Aorta (tissue), 5 donors: ENCODE results near the gene DOCK11. TPM values are rescaled to one million over a fixed set of nuclear protein-coding genes. Genes with fewer than 3 reads are reported as not detected.
"Not testable (repeated sequence)": the region's sequence is repeated elsewhere in the genome, so short reads cannot be mapped to it uniquely, and the experiment has no call there.

Source experiments
- ATAC-seq: fragments of 200-7000 bp; cut with Tn5 transposase; one replicate; pipeline ENCODE4 v1.9.1; 2022; ENCODE audit warnings: moderate library complexity; ENCODE audit not compliant: low FRiP score
- DNase-seq, 2 donors: peaks; one replicate each; pipeline ENCODE4 v3.0.0-alpha.2; 2020
- H3K27ac ChIP-seq, 2 donors: one replicate each; pipeline ENCODE4 v1.5.1; 2013; ENCODE audit warnings: low read length in 2 of 2, mild to moderate bottlenecking in 2 of 2, moderate library complexity in 2 of 2, control low read depth in 1 of 2, inconsistent platforms in 1 of 2, low read depth in 1 of 2
- H3K27me3 ChIP-seq, 2 donors: one replicate each; pipeline ENCODE4 v1.6.1; 2013; ENCODE audit warnings: control low read depth in 1 of 2, low read length in 1 of 2, mild to moderate bottlenecking in 1 of 2, moderate library complexity in 1 of 2; ENCODE audit not compliant: insufficient read depth in 2 of 2, control insufficient read depth in 1 of 2
- H3K36me3 ChIP-seq, 2 donors: one replicate each; pipeline ENCODE4 v1.6.1; 2013; ENCODE audit warnings: control low read depth in 1 of 2, low read length in 1 of 2, mild to moderate bottlenecking in 1 of 2; ENCODE audit not compliant: insufficient read depth in 2 of 2, control insufficient read depth in 1 of 2
- H3K4me1 ChIP-seq, 2 donors: one replicate each; pipeline ENCODE4 v1.6.1; 2013; ENCODE audit warnings: low read length in 2 of 2, control low read depth in 1 of 2, mild to moderate bottlenecking in 1 of 2, moderate library complexity in 1 of 2; ENCODE audit not compliant: insufficient read depth in 2 of 2, control insufficient read depth in 1 of 2
- H3K4me3 ChIP-seq, 2 donors: one replicate each; pipeline ENCODE4 v1.5.1; 2013; ENCODE audit warnings: low read length in 2 of 2, control low read depth in 1 of 2, mild to moderate bottlenecking in 1 of 2
- H3K9me3 ChIP-seq: one replicate; pipeline ENCODE4 v1.6.1; 2013; ENCODE audit warnings: mild to moderate bottlenecking, low read length; ENCODE audit not compliant: control insufficient read depth
- WGBS, 2 donors: extraction: QIAGEN DNeasy Blood & Tissue Kit; methylation state at CpG; one replicate each; pipeline ENCODE4 v1.1.7; 2013; 5-methylcytosine and 5-hydroxymethylcytosine counted together
- intact Hi-C, 2 donors: fragments of 100-400 bp; cut with DNase I; formaldehyde crosslinking; loops; one replicate each; pipeline versions ENCODE4 v1.14.2 to v1.15.0; 2022
- polyA plus RNA-seq, 2 donors: library from polyadenylated mRNA; stranded (reverse); fragments of 200-250 nt; gene quantifications; one replicate each; pipeline ENCODE4 v1.2.3, GENCODE V29; 2013
- total RNA-seq, 2 donors: library from RNA; stranded (reverse); fragmentation: NEBNext Ultra II Directional; extraction: Animal tissue kit (Norgen Biotek cat#: 25700); gene quantifications; one replicate each; pipeline ENCODE4 v1.2.1, GENCODE V29; 2021
- donor health status: healthy with polysubstance abuse.
- donor health status: Bipolar disorder and iron deficiency.
- donor health status: DM: no; HTN: no; CAD: no.
- donor health status: DM: no; HTN: no; CAD: no.
- donor health status: DM: yes; HTN: yes; CAD: no.

Gene DOCK11
- total and polyA plus RNA-seq, 4 donors, result 15.7 to 59.8 (median 39.3) TPM

GRCh38 chrX:118582926-118583325 is 87.3 kb downstream of the DOCK11 start:
- intact Hi-C loops, H3K36me3 ChIP-seq, H3K9me3 ChIP-seq, ATAC-seq, H3K4me3 ChIP-seq, H3K27me3 ChIP-seq, DNase-seq, H3K4me1 ChIP-seq, H3K27ac ChIP-seq: not testable (repeated sequence)
- 94 to 98% methylated on average over 3 of the region's 3 CpGs for WGBS, 2 donors

- no peaks in the 10 kb centered on the region for H3K4me1 ChIP-seq
- WGBS, 2 donors, result 88 to 98% methylated on average over 4 of the region's 4 CpGs
- ATAC-seq (no peak), DNase-seq (no peak)
- no peak overlapping the region for H3K4me3 ChIP-seq
- H3K9me3 ChIP-seq, result no peaks in the 10 kb centered on the region
- peaks cover 0 to 2% of the 10 kb centered on the region in 2 donors for H3K36me3 ChIP-seq
- intact Hi-C loops, result no loop called here
- H3K27me3 ChIP-seq, result no peaks in the 10 kb centered on the region
- H3K27ac ChIP-seq, result no peak overlapping the region
These were observed 88.2 kb downstream of the DOCK11 start for GRCh38 chrX:118583781-118584180.

GRCh38 chrX:118585296-118585695 is 89.7 kb downstream of the DOCK11 start:
- no peak for ATAC-seq
- Histone ChIP-seq H3K4me1 (no peaks in the 10 kb centered on the region), H3K27me3 (no peaks in the 10 kb centered on the region), H3K36me3 (peaks cover 0 to 2% of the 10 kb centered on the region in 2 donors), H3K27ac (no peak overlapping the region), H3K9me3 (no peaks in the 10 kb centered on the region), H3K4me3 (no peak overlapping the region)
- DNase-seq, result no peak
- intact Hi-C loops, result no loop called here
- 69 to 80% methylated on average over 3 of the region's 3 CpGs for WGBS, 2 donors

- H3K36me3 ChIP-seq, H3K9me3 ChIP-seq, H3K4me3 ChIP-seq, H3K27me3 ChIP-seq, ATAC-seq, H3K4me1 ChIP-seq, DNase-seq, intact Hi-C loops, H3K27ac ChIP-seq: not testable (repeated sequence)
- 63 to 88% methylated on average over 7 of the region's 7 CpGs for WGBS, 2 donors
These were observed 90.6 kb downstream of the DOCK11 start for GRCh38 chrX:118586206-118586605.

DNA sequence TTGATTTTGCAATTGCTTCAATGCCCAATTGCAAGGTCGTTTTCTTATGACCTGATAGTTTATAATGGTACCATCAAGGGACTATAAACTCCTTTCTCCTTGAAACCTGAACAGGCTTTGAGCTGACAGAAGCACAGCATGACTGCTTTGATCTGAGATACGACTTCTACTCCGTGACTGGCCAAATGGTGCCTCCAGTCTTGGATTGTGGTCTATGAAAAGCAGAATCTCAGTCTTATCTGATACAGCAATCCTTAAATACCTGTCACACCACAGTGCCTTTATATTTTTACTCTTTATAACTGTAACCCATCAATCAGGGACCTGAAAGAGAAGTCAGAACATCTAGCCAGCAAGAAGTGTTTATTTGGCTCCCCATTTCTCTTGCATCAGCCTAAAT is 93.1 kb downstream of the DOCK11 start:
- H3K9me3 ChIP-seq, result no peaks in the 10 kb centered on the region
- no peak overlapping the region for H3K27ac ChIP-seq
- DNase-seq (no peak), ATAC-seq (no peak)
- H3K36me3 ChIP-seq, result peaks cover 0 to 4% of the 10 kb centered on the region in 2 donors
- H3K4me1 ChIP-seq, result no peaks in the 10 kb centered on the region
- intact Hi-C loops, result no loop called here
- H3K4me3 ChIP-seq, result no peak overlapping the region
- H3K27me3 ChIP-seq, result no peaks in the 10 kb centered on the region
- WGBS, 2 donors, result 31 to 67% methylated on average over 3 of the region's 3 CpGs

- DNase-seq (no peak), ATAC-seq (no peak)
- H3K27me3 ChIP-seq, result no peaks in the 10 kb centered on the region
- peaks cover 0 to 4% of the 10 kb centered on the region in 2 donors for H3K36me3 ChIP-seq
- whole genome bisulfite sequencing, 2 donors, result 54 to 91% methylated on average over 1 of the region's 1 CpG
- no peaks in the 10 kb centered on the region for H3K4me1 ChIP-seq
- H3K9me3 ChIP-seq, result no peaks in the 10 kb centered on the region
- no peak overlapping the region for H3K27ac ChIP-seq
- no peak overlapping the region for H3K4me3 ChIP-seq
- intact Hi-C loops, result no loop called here
These were observed 93.6 kb downstream of the DOCK11 start for GRCh38 chrX:118589227-118589626.

GRCh38 chrX:118593407-118593806 is 97.8 kb downstream of the DOCK11 start:
- Histone ChIP-seq H3K27ac (no peak overlapping the region), H3K4me3 (no peak overlapping the region), H3K9me3 (no peaks in the 10 kb centered on the region), H3K27me3 (no peaks in the 10 kb centered on the region), H3K4me1 (peaks cover 0 to 7% of the 10 kb centered on the region in 2 donors), H3K36me3 (peaks cover 0 to 2% of the 10 kb centered on the region in 2 donors)
- no peak for ATAC-seq
- intact Hi-C loops, result no loop called here
- WGBS, 2 donors, result 45 to 73% methylated on average over 3 of the region's 3 CpGs
- no peak for DNase-seq

- ATAC-seq (no peak), DNase-seq (no peak)
- Histone ChIP-seq H3K36me3 (peaks cover 0 to 2% of the 10 kb centered on the region in 2 donors), H3K27me3 (no peaks in the 10 kb centered on the region), H3K27ac (no peak overlapping the region), H3K9me3 (no peaks in the 10 kb centered on the region), H3K4me3 (no peak overlapping the region), H3K4me1 (peaks cover 0 to 7% of the 10 kb centered on the region in 2 donors)
- 74 to 96% methylated on average over 4 of the region's 4 CpGs for WGBS, 2 donors
- intact Hi-C loops, result loop anchor here in 1 of 2 donors (5.0 kb wide), 1 partner anchor 133 kb away; no protein-coding TSS in a partner anchor
These were observed 99.2 kb downstream of the DOCK11 start for GRCh38 chrX:118594697-118595420.

DNA sequence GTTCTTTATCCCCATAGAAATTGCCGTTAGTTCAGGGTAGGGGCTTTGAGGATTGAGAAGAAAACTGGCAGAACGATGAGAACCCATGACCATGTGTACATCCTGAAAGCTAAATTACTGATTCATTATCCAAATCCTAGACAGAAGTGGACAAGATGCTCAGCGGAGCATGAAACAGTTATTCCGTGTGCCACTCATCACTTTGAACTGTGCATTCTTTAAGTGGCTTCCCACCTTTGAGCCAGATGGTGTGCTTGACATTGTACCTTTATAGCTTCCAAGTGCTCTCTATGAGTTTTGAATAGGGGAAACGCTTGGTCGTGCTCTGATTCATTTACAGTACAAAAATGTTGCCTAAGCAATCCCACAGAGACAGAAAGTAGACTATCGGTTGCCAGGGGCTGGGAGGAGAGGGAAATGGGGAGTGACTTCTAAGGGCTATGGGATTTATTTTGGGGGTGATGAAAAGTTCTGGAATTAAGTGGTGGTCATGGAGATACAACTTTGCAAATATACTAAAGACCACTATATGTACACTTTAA is 100.0 kb downstream of the DOCK11 start:
- no peaks in the 10 kb centered on the region for H3K27me3 ChIP-seq
- peaks cover 0 to 2% of the 10 kb centered on the region in 2 donors for H3K36me3 ChIP-seq
- DNase-seq (no peak), ATAC-seq (peak; percentile 57)
- H3K4me3 ChIP-seq, result no peak overlapping the region
- WGBS, 2 donors, result 51 to 56% methylated on average over 7 of the region's 7 CpGs
- peak overlapping the region in 1 of 2 donors; percentile 18 for H3K27ac ChIP-seq
- intact Hi-C loops, result loop anchor here in 1 of 2 donors (5.0 kb wide), 1 partner anchor 133 kb away; no protein-coding TSS in a partner anchor
- H3K4me1 ChIP-seq, result peaks cover 0 to 7% of the 10 kb centered on the region in 2 donors
- no peaks in the 10 kb centered on the region for H3K9me3 ChIP-seq
